Measurements from ENCODE around the gene C4orf50.

The C4orf50 gene

GRCh38 chr4:6018331-6018730, at the start of gene C4orf50:
C4orf50 (minus strand) TSS chr4:6018431.
- DNase-seq, result no peak

DNA sequence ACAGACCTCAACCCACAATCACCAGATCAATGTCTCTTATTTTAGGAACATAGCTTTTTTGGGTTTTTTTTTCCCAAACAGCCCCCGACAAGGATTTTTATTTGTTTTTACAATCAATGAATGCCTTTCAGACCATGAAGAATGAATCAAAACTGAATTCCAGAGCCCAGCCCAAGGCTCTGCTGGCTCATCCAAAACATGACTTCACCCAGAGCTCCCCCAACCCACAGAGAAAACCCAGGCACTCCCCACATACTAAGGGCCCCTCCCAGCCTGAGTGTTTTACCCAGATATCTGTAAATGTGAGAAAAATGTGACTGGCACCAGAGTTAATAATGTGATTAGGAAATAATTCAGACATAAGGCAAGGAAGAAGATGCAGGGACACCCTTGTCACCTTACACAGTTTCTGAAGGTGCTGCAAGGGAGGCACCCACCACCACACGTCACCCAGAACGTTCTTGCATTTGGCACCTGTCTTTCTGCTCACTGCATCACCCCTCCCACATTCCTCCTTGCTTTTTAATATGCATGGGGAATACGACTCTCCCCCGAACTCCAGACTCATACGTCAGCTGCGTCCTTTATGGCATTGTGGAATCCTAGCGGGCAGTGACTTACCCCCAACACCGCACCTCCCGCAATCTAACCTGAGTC, 47.8 kb upstream of the C4orf50 start:
- no peak for DNase-seq

DNA sequence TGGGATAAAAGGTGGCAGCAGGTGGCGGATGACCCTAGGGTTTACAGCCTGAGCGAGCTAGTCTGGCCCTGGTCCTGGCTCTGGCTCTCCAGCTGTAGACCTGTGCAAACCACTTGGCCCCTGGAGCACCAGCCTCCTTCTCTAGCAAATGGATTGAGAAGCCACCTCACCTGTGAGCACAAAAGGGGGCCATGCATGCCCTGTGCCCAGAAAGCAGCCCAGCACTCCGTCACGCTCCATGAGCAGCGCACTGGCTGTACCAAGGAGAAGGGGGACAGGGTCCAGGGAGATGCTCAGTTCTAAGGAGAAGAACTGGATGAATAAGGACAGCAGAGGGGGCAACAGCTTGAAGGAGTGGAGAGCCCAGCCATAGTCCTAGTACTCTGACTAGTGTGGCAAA, 46.9 kb upstream of the C4orf50 start:
- DNase-seq, result no peak

- DNase-seq, result no peak
Observed at GRCh38 chr4:6064383-6064782, 46.2 kb upstream of the C4orf50 start.

DNA sequence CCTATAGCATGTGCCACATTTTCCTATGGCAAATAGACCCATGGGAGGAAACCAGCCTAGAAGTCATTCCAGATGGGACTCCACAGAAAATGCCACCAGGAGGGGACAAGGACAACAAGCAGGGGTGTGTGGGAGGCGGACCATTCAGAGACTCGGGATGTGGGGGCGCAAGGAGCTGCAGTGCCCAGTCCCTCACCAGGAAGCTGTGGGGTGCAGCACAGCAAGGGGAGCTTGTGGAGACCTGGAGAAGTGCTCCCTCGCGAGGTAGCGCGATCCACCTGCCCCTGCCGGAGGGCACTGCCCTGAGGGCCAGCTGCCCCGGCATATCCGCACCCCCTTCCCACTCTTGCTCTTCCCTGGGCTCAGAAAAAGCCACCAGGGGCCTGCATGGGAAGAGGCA, 45.5 kb upstream of the C4orf50 start:
- no peak for DNase-seq

DNA sequence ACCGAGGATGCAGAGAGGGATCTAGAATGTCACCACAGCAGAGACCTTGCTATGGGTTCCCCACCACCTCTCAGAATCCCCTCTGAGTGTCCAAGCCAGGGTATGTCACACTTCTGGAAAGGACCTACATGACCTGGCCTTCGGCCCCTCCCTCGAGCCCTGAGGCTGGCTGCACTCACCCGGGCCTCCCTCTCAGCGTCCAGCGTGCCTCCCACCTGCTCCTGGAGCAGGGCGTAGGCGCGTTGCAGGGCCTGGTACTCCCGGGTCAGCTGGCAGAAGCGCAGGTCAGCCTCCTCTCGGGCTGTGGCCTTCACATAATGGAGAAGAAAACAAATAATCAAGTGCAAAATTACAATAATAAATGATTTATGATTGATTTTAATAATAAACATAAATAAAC, 43.9 kb upstream of the C4orf50 start:
- DNase-seq, result no peak

DNA sequence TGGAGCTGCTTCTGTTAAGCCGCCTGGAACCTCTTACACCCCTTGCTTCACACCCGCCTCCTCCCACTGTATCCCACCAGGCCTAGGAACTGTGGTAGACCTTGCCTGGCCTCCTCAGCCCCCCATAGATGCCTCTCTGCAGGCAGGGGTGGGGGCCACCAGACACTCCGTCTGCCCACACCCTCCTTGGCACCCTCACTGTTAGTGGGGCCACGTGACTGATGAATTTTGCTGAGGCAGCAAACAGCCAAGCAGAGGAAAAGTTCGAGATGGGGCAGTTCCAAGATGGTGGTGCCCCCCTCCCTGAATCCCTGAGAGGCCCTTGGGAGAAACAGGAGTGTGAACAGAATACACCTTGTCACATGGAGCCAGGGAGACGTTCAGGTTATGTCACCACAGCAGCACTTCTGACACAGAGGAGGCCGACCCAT, 41.2 kb upstream of the C4orf50 start:
- no peak for DNase-seq

- no peak for DNase-seq
Observed at GRCh38 chr4:6058531-6059374, 40.5 kb upstream of the C4orf50 start.

- DNase-seq, result no peak
Observed at GRCh38 chr4:6056976-6057766, 38.9 kb upstream of the C4orf50 start.

DNA sequence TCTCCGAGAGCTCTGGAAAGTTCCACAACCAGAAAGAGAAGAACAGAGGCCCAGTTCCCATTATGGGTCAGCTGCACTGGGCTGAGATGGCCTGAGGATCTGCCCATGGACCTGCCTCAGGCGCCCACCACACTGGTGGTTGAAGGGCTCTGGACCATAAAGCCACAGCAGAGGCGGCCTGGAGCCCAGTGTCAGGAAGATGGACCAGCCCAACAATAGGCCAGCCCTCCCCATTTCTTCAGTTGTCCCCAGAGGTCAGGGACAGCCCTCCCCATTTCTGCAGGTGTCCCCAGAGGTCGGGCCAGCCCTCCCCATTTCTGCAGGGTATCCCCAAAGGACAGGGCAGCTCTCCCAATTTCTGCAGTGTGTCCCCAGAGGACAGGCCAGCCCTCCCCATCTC, 37.2 kb upstream of the C4orf50 start:
- no peak for DNase-seq

DNA sequence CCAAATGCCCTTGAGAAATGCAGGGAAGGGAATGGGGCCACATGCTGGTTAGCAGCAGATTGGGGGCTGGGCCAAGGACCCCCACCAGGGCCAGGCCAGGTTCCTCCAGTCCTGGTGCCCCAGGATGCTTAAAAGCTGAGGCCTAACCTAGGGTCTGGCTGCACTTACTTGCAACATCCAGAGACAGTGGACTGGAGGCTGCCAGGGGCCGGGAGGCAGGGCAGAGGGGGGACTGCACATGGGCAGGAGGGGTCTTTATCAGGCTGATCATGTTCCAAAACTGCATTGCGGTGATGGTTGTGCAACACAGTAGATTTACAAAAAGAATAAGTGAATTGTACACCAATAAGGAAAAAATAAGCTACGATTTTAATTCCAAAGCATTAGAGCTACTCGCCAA, 36.8 kb upstream of the C4orf50 start:
- no peak for DNase-seq

GRCh38 chr4:6054162-6054922, 36.1 kb upstream of the C4orf50 start:
- no peak for DNase-seq

GRCh38 chr4:6052679-6053078, 34.4 kb upstream of the C4orf50 start:
- DNase-seq, result no peak

DNA sequence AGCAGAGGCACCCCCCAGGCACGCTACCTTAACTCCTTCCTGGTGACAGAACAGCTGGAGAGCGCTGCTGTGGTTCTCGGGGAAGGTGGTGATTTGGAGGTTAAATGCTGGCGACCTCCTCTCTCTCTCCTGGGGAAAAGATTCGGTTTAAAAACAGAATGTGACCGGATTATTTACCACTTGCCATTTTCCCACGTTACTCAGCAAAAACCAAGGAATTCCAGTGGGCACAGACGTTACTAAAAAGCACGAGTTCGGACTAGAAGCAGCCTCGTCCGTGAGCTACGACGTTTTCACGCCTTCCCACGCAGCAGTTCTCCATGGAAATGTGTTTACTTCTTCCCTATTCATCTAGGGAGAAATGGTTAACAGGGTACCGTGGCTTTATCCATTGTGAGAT, 32.3 kb upstream of the C4orf50 start:
- no peak for DNase-seq

GRCh38 chr4:6049985-6050384, 31.8 kb upstream of the C4orf50 start:
- DNase-seq, result no peak

- DNase-seq, result no peak
Observed at GRCh38 chr4:6049278-6049677, 31.0 kb upstream of the C4orf50 start.

GRCh38 chr4:6048537-6048936, 30.3 kb upstream of the C4orf50 start:
- no peak for DNase-seq

DNA sequence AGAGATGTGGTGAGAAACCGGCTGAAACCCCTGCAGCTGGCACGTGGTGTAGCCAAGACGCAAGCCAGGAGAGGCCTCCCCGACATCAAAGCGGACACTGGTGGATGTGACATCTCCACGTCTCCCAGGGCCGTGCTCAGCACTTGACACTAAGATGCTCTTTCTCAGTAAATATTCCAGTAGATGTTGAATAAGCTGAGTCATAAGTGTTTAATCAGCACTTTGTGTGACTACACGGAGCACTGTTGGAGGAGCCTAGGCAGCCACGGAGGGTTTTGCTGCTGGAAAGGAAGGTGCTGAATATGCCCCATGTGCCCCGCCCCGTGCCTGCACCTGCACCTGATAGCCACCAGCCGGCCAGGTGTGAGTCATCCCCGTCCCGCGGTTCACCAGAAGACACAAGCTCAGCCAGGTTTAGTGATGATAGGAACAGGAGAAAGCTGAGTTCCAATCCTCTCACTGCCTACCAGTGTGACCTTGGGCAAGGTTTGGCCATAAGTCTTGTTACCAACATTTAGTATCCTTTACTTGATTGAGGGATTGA, 29.0 kb upstream of the C4orf50 start:
- DNase-seq, result no peak

DNA sequence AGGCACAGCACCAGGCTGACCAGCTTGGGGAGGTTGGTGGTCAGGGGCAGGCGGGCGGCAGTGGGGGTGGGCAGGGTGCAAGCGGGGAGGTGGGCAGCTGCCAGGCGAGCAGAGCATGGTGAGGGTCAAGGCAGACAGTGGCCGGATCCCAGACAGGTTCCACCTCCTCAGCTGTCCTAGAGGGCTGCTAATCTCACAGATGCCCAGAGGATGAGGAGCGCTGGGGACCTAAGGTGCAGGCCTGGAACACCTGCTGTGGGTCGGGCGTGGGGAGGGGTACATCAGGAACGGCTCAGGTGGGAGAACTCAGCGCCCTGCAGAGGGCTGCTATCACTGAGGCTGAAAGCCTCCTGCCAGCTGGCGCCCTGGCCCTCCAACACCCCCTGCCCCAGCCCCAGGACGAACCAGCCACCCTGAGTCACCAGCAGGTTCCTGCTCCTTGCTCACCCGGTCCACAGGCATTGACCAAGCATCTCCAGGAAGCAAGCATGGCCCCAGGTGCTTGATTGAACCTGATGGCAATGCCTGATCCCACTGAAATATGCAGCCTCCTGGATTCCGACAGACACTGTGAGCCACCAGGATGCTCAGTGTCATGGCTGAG, 28.4 kb upstream of the C4orf50 start:
- no peak for DNase-seq

DNA sequence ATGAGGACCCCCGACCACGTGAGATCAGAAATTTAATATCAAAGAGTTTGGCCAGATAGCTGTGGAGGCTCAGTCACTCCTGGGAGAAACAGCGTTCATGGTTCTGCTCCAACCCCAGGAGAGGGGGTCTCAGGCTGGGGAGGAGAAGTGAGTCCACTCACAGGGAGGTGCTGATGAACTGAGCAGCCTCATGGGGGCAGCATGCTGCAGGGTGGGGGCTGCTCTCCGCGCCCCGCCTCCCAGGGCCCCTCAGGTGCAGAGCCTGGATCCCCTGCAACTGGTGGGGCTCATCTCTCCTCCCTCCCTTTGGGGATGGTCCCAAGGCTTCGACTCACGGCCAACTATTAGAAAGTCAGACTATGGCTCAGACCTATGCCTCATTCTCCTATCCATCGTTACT, 26.6 kb upstream of the C4orf50 start:
- no peak for DNase-seq

DNA sequence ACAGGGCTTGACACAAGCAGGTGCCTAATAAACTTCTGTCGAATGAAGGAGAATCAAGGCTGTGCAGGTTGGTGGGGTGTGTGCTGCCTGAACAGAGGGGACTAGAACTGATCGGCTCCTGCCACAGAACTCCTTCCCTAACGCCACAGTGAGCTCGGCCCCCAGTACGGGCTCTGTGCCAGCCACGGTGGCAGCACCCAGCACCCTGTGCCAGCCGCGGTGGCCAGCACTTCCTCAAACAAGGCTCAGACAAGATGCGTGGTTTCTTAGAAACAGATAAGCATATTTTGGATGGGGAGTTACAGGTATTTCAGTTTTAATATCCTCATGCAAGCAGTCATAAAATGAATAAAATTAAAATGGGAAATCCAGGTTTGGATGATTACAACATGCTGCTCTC, 26.0 kb upstream of the C4orf50 start:
- no peak for DNase-seq

DNA sequence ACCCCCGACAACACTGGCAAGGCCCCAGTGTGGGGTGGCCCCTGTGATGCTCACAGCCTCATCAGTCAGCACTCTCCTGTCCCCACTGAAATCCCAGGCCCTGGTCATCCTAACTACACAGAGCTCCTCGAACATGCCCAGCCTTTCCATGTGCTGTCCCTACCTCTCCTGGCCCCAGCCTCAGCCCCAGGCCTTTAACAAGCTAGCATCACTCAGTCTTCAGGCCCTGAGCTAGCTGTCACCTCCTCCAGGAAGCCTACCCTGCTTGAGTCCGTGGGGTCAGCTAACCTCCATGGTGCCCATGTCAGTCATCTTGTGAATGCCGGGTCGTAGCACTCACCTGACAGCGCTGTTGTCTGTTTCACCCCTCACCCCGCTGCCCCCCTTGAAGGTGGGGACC, 25.6 kb upstream of the C4orf50 start:
- DNase-seq, result no peak

Measured in bone marrow (tissue), 2 donors.